A549 treated with CORT108297 at 1 μM for 4 hours (cell line): ENCODE results near the gene PLOD3. TPM values are rescaled to one million over a fixed set of nuclear protein-coding genes. Genes with fewer than 3 reads are reported as not detected.

Experiments used
- total RNA-seq: library from RNA; stranded (reverse); fragments of 200-300 nt; extraction: Qiagen RNA extraction; gene quantifications from 5 replicates; pipeline ENCODE4 v1.2.3, GENCODE V29; 2022

PLOD3 gene
- total RNA-seq = 68.9 to 85.9 TPM (median 81.7 TPM) in 5 replicates

GRCh38 chr7:101217388-101218235 lies at the start of gene PLOD3, which contains the start of gene ZNHIT1:
Gene PLOD3 (minus strand): TSS chr7:101217581. CDS start chr7:101217274, 307 bp downstream.
Gene ZNHIT1 (plus strand): TSS chr7:101218165. CDS start chr7:101218196, 31 bp downstream.

DNA sequence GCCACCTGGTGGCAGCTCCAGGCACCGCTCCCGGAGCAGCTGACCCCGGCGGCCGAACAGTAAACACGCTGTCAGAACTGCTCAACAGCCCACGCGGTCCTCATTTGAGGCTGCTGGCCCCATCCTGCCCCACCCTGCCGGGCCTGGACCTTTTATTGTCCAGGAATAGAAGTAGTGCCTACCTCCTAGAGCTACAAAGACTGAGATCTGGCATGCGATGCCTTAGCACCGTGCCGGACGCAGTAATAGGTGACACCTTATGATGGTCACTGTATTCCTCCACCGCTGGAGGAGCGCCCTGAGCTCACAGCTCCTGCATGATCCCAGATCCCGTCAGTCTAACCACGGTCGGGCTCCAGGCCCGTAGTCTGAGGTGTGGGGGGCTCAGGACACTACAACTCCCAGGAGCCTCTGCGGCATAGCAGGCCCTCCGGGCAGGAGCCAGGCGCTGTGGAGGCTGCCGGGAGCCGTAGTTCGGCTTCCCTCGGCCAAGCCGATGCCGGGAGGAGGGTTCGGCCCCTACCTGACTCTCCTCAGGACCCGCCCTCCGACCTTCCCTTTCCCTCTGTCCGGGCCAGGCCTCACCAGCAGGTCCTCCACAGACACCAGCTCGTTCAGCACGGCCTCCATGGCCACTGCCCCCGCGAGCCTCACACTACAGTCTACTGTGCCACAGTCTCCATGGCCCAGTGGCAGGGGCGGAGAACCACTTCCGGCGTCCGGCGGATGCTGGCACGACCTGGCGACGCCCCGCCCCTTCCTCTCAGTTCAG lies 27.2 kb upstream of the PLOD3 start, which contains the start of gene FIS1:
Gene FIS1, minus strand, starts transcription at position 707 of the 772 bp plus-strand sequence. Its CDS starts 77 bp downstream, at position 630.

DNA sequence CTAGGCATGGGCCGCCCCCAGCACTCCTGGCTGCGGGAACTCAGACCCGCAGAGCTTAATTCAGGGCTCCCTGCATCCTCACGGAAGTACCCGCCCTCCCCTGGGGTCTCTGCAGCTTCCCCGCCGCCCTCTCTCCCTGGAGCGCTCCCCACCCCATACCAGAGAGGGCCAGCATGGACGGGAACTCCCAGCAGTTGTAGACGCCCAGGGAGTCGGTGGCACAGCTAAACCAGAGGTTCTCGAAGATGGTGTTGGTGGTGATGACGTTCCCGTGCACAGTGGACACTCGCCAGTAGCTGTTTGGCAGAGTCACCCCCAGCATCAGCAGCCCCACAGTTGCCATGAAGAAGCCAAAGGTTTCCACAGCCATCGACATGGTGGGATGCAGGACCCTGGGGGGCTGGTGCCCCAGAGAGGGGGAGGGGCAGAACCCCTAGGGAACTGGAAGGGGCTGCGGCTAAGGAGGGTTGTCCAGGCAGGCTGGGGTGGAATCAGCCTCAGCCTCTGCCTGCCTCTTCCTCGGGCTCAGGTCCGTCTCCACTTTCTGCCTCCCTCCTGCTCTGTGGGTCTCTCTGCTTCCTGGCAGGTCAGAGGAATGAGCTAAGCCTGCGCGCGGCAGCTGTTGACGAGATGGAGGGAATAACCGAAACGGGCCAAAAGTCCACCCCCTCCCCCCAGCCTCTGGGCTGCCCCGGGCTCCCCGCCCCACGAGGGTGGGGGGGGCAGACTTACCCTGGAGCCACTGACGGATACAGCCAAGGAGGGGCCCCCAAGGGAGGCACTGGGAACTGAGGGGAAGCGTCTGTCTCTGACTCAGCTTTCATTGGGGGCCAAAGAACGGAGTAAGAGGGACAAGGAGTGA lies 20.1 kb upstream of the PLOD3 start, which contains the start of gene CLDN15:
Gene CLDN15, minus strand, starts transcription at position 597 of the 862 bp plus-strand sequence. Its CDS starts 221 bp downstream, at position 376.

GRCh38 chr7:101200862-101201599 lies 16.4 kb downstream of the PLOD3 start, which contains the start of gene MOGAT3:
Gene MOGAT3 (minus strand): TSS chr7:101201036. CDS start chr7:101200854, 182 bp downstream.

DNA sequence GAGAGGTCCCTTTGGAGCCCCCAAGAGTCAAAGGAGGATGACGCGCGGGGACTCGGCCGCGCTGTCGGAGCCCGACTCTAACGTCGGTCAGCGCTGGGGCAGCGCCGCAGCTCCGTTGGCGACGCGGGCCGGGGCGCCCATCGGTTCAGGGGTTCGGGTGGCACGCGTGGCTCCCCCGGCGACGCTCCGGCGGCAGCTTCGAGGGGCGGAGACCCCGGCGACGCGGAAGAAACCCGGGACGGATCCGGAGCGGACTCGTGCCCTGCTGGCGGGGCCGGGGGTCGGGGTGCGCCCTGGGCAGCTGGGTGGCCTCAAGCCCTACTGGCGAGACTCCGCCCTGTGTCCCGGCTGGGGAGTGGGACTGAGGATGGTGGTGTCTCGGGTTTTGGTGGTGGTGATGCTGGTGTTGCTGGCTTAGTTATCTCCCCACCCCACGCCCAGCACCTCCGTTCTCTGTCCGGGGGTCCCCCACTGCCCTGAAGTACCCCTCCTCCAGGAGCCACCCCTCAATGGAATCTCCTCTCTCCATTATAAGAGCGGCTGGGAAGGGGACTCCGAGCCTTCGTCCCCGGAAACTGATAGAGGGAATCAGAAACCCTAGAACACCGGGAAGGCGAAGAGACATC lies 37.1 kb downstream of the PLOD3 start, which contains the start of gene NAT16:
Gene NAT16, minus strand, starts transcription at position 164 of the 626 bp plus-strand sequence. CDS start 5,486 bp downstream, outside the sequence.

DNA sequence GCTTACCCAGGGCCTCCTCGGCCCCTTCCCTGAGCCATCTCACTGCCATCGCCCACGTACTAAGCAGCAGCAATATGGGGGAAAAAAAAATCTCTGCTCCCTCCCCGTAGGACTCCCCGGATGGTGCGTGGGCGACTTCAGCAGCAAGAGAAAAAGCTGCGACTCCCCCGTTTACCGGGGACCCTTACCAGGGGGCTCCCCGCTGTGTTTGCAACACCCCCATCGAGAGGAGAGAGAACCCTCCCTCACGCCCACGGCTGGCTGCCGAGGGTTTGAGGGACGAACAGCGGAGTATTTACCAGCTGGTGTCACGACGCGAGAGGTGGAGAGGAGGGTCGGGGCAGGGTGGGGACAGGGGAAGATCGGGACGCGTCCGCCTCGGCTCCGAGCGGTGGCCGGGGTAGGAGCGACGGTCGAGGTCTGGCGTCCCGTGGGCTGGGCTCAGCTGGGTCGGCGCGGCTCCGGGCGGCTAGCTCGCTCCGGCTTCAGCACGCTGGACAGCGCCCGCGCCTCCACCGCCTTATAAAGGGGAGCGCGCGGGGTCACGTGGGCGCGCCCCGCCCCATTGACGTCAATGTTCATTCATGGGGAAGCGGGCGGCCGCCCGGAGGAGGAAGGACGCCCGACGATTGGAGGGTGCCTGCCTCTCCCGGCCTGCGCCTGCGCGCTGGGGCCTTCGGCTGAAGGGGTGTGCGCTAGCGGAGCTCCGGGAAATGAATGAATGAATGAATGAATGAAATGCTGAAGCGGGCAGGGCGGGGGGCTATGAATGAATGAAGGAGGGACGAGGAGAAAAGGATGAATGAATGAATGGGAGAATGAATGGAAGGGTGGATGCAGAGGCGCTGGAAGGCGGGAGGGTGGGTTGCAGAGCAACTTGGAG lies 52.1 kb downstream of the PLOD3 start, which contains the start of gene VGF:
Gene VGF, minus strand, starts transcription at position 495 of the 883 bp plus-strand sequence. CDS start 726 bp downstream, outside the sequence.

Other genes with a start within 250 kb of the PLOD3 start
- 15.1 to 20.6 TPM (median 20.0 TPM) in 5 replicates for gene MUC12, start 248.0 kb downstream of the PLOD3 start, total RNA-seq
- gene MUC17, start 197.5 kb downstream of the PLOD3 start, total RNA-seq = 0.02 to 0.14 TPM (median 0.02 TPM) in 5 replicates
- gene TRIM56, start 132.1 kb downstream of the PLOD3 start, total RNA-seq = 10.5 to 14.9 TPM (median 12.8 TPM) in 5 replicates
- 1,104 to 1,398 TPM (median 1,160 TPM) in 5 replicates for gene SERPINE1, start 90.5 kb downstream of the PLOD3 start, total RNA-seq
- 143 to 158 TPM (median 150 TPM) in 5 replicates for gene AP1S1, start 63.1 kb downstream of the PLOD3 start, total RNA-seq
- 10.5 to 26.2 TPM (median 16.4 TPM) in 5 replicates for gene VGF, start 52.0 kb downstream of the PLOD3 start, total RNA-seq
- 0.10 to 0.17 TPM (median 0.14 TPM) in 5 replicates for gene NAT16, start 37.3 kb downstream of the PLOD3 start, total RNA-seq
- gene MOGAT3, start 16.5 kb downstream of the PLOD3 start, total RNA-seq = not detected in 5 replicates
- gene ZNHIT1, start 584 bp upstream of the PLOD3 start, total RNA-seq = 78.6 to 107 TPM (median 95.2 TPM) in 5 replicates
- 7.7 to 15.5 TPM (median 13.1 TPM) in 5 replicates for gene CLDN15, start 20.2 kb upstream of the PLOD3 start, total RNA-seq
- 129 to 152 TPM (median 146 TPM) in 5 replicates for gene FIS1, start 27.5 kb upstream of the PLOD3 start, total RNA-seq
- 51.1 to 58.0 TPM (median 53.0 TPM) in 5 replicates for gene IFT22, start 104.2 kb upstream of the PLOD3 start, total RNA-seq
- 0.32 to 0.58 TPM (median 0.49 TPM) in 5 replicates for gene COL26A1, start 145.3 kb upstream of the PLOD3 start, total RNA-seq